GM23338 (cell line): ENCODE data around the gene RIN3. TPM values are rescaled to one million over a fixed set of nuclear protein-coding genes. Genes with fewer than 3 reads are reported as not detected.

Source experiments
- ATAC-seq: fragments of 200-7000 bp; cut with Tn5 transposase; 3 replicates; pipeline ENCODE4 v1.9.1; 2020
- DNase-seq: peaks from one replicate; pipeline ENCODE4 v3.0.0-alpha.2; 2015; ENCODE audit warnings: low spot score
- H2AFZ ChIP-seq: fragments of 200-600 bp; sonication (generic); 2 replicates; pipeline ENCODE4 v1.8.0; 2016; ENCODE audit warnings: antibody characterized with exemption, mild to moderate bottlenecking, moderate library complexity
- H3F3A ChIP-seq: fragments of 200-600 bp; sonication (generic); replicated peaks from 2 replicates; pipeline ENCODE4 v1.8.0; 2017; ENCODE audit warnings: antibody characterized with exemption, mixed run types, low read depth
- H3K27ac ChIP-seq: fragments of 200-600 bp; sonication (generic); 2 replicates; pipeline ENCODE4 v1.6.1; 2016; ENCODE audit warnings: low read depth
- H3K27me3 ChIP-seq: fragments of 200-600 bp; sonication (generic); 2 replicates; pipeline ENCODE4 v1.8.0; 2016; ENCODE audit warnings: mild to moderate bottlenecking, mixed run types, moderate library complexity; ENCODE audit not compliant: insufficient read depth
- H3K36me3 ChIP-seq: fragments of 200-600 bp; sonication (generic); 2 replicates; pipeline ENCODE4 v1.8.0; 2016; ENCODE audit warnings: mild to moderate bottlenecking; ENCODE audit not compliant: insufficient read depth
- H3K4me1 ChIP-seq: fragments of 200-600 bp; sonication (generic); 2 replicates; pipeline ENCODE4 v1.8.0; 2016; ENCODE audit warnings: mild to moderate bottlenecking, moderate library complexity; ENCODE audit not compliant: insufficient read depth
- H3K4me2 ChIP-seq: fragments of 200-600 bp; sonication (generic); 2 replicates; pipeline ENCODE4 v1.7.1; 2017; ENCODE audit warnings: mixed run types
- H3K4me3 ChIP-seq: fragments of 200-600 bp; sonication (generic); 2 replicates; pipeline ENCODE4 v1.6.1; 2016; ENCODE audit warnings: mixed run types
- H3K79me2 ChIP-seq: fragments of 200-600 bp; sonication (generic); replicated peaks from 2 replicates; pipeline ENCODE4 v1.8.0; 2017; ENCODE audit warnings: mild to moderate bottlenecking; ENCODE audit not compliant: insufficient read depth
- H3K9me2 ChIP-seq: fragments of 200-600 bp; sonication (generic); 2 replicates; pipeline ENCODE4 v1.8.0; 2017; ENCODE audit not compliant: insufficient read depth
- H4K20me1 ChIP-seq: fragments of 200-600 bp; sonication (generic); replicated peaks from 2 replicates; pipeline ENCODE4 v1.8.0; 2017; ENCODE audit warnings: mild to moderate bottlenecking; ENCODE audit not compliant: insufficient read depth
- H3K27ac Mint-ChIP-seq: 2 replicates; pipeline ENCODE4 v1.8.0; 2020; ENCODE audit warnings: inconsistent platforms, mild to moderate bottlenecking, moderate library complexity, mixed read lengths
- H3K27me3 Mint-ChIP-seq: 3 replicates; pipeline ENCODE4 v1.8.0; 2022; ENCODE audit warnings: low read depth, mild to moderate bottlenecking, moderate library complexity, mixed read lengths, inconsistent platforms; ENCODE audit not compliant: insufficient read depth, poor library complexity
- H3K36me3 Mint-ChIP-seq: 3 replicates; pipeline ENCODE4 v1.8.0; 2021; ENCODE audit warnings: low read depth, mild to moderate bottlenecking, inconsistent platforms, moderate library complexity, mixed read lengths
- H3K4me1 Mint-ChIP-seq: 3 replicates; pipeline ENCODE4 v1.8.0; 2020; ENCODE audit warnings: mild to moderate bottlenecking, inconsistent platforms, mixed read lengths
- H3K4me3 Mint-ChIP-seq: 3 replicates; pipeline ENCODE4 v1.8.0; 2021; ENCODE audit warnings: moderate library complexity, mild to moderate bottlenecking, inconsistent platforms, mixed read lengths
- H3K9me3 Mint-ChIP-seq: 3 replicates; pipeline ENCODE4 v1.8.0; 2020; ENCODE audit warnings: moderate library complexity, mild to moderate bottlenecking, inconsistent platforms, mixed read lengths
- CREB1 ChIP-seq: fragments of 250-450 bp; sonication (Bioruptor Pico); IDR thresholded peaks from 2 replicates; pipeline ENCODE4 v1.5.0; 2020; ENCODE audit warnings: low read depth, mild to moderate bottlenecking, moderate library complexity
- EZH2 ChIP-seq: fragments of 200-600 bp; sonication (generic); IDR thresholded peaks from one replicate; pipeline ENCODE4 v1.8.0; 2017; ENCODE audit warnings: antibody characterized with exemption, mild to moderate bottlenecking, low read depth; ENCODE audit not compliant: unreplicated experiment
- EZH2phosphoT487 ChIP-seq: fragments of 200-600 bp; sonication (generic); IDR thresholded peaks from one replicate; pipeline ENCODE4 v1.8.1; 2018; ENCODE audit warnings: antibody characterized with exemption; ENCODE audit not compliant: unreplicated experiment
- JUNB ChIP-seq: IDR thresholded peaks from one replicate; pipeline ENCODE4 v1.6.1; 2016; ENCODE audit warnings: antibody characterized with exemption; ENCODE audit not compliant: unreplicated experiment
- NANOG ChIP-seq: IDR thresholded peaks from 2 replicates; pipeline ENCODE4 v1.6.1; 2016; ENCODE audit warnings: antibody characterized with exemption, borderline replicate concordance
- POLR2AphosphoS5 ChIP-seq: IDR thresholded peaks from 2 replicates; pipeline ENCODE4 v1.6.1; 2016; ENCODE audit warnings: antibody characterized with exemption, low read depth
- STAT1 ChIP-seq: IDR thresholded peaks from one replicate; pipeline ENCODE4 v1.6.1; 2016; ENCODE audit warnings: antibody characterized with exemption; ENCODE audit not compliant: unreplicated experiment
- ZNF114 ChIP-seq: fragments of 250-450 bp; sonication (Bioruptor Pico); IDR thresholded peaks from 2 replicates; pipeline ENCODE4 v1.5.0; 2020; ENCODE audit warnings: mild to moderate bottlenecking, moderate library complexity
- ZNF331 ChIP-seq: fragments of 250-450 bp; sonication (Bioruptor Pico); IDR thresholded peaks from 2 replicates; pipeline ENCODE4 v1.5.0; 2020; ENCODE audit warnings: low read depth, mild to moderate bottlenecking, moderate library complexity
- polyA plus RNA-seq: library from polyadenylated mRNA; unstranded; fragments of >200 nt; fragmentation: Nextera tagmentation; extraction: Ambion mirVana; gene quantifications from 2 replicates; pipeline ENCODE4 v1.2.1, GENCODE V29; 2016
- total RNA-seq: library from RNA; depleted of rRNA; stranded (reverse); fragments of >200 nt; shearing (Covaris generic); gene quantifications from 2 replicates; pipeline ENCODE4 v1.2.3, GENCODE V29; 2014
- TF ChIP-seq, protein P1 (sequence below): IDR thresholded peaks from one replicate; pipeline ENCODE4 v1.6.1; 2018; ENCODE audit warnings: antibody characterized with exemption; ENCODE audit not compliant: unreplicated experiment
- TF ChIP-seq, protein P2 (sequence below), 2 experiments: fragments of 200-600 bp in 1 of 2; sonication (generic) in 1 of 2; conservative IDR thresholded peaks; 2 replicates each; pipeline versions ENCODE4 v1.5.1 to v1.6.1; 2016 to 2017; ENCODE audit warnings: antibody characterized with exemption in 2 of 2, low read depth in 2 of 2, mild to moderate bottlenecking in 2 of 2, moderate library complexity in 1 of 2

Gene RIN3
- total and polyA plus RNA-seq, 2 experiments from 2014 or later = 0.97 to 1.5 TPM

DNA sequence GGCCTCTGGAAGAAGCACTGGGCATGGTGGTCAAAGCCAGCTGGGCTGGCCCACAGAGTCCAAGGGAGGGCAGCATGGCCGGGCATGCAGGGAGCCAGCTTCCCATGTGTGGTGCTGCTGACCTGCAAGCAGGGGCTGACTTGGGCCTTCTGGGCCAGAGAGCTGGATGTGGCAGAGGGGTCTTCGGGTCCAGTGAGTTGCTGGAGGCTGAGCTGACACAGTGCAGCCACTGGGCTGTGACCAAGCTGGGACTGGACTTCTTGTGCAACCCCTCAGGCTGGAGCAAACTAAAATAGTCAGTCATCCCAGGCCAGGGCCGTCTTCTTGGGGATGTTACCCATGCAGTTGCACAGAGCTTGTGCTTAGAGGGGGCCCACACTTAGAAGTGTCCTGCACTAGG, 7.3 kb upstream of the RIN3 start:
- no peaks in the 10 kb centered on the region for H3K4me1 ChIP-seq
- no peak overlapping the region for H3K27ac Mint-ChIP-seq
- no peaks in the 10 kb centered on the region for H3K36me3 ChIP-seq
- ATAC-seq = no peak
- no peak overlapping the region for H3K4me3 ChIP-seq
- no peak overlapping the region for H3K4me2 ChIP-seq
- no peak for DNase-seq
- H4K20me1 ChIP-seq = no peaks in the 10 kb centered on the region
- H3K27ac ChIP-seq = no peak overlapping the region
- no peak overlapping the region for H3K4me3 Mint-ChIP-seq
- H3K27me3 ChIP-seq = no peaks in the 10 kb centered on the region
- TF ChIP-seq NANOG = no peak
- no peak for TF ChIP-seq CREB1 (CRISPR knock-in tag)
- TF ChIP-seq POLR2AphosphoS5 = no peak
- TF ChIP-seq, protein P1, sequence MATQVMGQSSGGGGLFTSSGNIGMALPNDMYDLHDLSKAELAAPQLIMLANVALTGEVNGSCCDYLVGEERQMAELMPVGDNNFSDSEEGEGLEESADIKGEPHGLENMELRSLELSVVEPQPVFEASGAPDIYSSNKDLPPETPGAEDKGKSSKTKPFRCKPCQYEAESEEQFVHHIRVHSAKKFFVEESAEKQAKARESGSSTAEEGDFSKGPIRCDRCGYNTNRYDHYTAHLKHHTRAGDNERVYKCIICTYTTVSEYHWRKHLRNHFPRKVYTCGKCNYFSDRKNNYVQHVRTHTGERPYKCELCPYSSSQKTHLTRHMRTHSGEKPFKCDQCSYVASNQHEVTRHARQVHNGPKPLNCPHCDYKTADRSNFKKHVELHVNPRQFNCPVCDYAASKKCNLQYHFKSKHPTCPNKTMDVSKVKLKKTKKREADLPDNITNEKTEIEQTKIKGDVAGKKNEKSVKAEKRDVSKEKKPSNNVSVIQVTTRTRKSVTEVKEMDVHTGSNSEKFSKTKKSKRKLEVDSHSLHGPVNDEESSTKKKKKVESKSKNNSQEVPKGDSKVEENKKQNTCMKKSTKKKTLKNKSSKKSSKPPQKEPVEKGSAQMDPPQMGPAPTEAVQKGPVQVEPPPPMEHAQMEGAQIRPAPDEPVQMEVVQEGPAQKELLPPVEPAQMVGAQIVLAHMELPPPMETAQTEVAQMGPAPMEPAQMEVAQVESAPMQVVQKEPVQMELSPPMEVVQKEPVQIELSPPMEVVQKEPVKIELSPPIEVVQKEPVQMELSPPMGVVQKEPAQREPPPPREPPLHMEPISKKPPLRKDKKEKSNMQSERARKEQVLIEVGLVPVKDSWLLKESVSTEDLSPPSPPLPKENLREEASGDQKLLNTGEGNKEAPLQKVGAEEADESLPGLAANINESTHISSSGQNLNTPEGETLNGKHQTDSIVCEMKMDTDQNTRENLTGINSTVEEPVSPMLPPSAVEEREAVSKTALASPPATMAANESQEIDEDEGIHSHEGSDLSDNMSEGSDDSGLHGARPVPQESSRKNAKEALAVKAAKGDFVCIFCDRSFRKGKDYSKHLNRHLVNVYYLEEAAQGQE = no peak
- H3K36me3 Mint-ChIP-seq = no peaks in the 10 kb centered on the region
- no peaks in the 10 kb centered on the region for H3K9me2 ChIP-seq
- peaks cover 5% of the 10 kb centered on the region for H3K27me3 Mint-ChIP-seq
- peaks cover 11% of the 10 kb centered on the region for H3K4me1 Mint-ChIP-seq
- H3K79me2 ChIP-seq = no peaks in the 10 kb centered on the region
- no peaks in the 10 kb centered on the region for H3F3A ChIP-seq
- H2AFZ ChIP-seq = no peak overlapping the region
- no peaks in the 10 kb centered on the region; the same call in 2 of the 3 replicates for H3K9me3 Mint-ChIP-seq

DNA sequence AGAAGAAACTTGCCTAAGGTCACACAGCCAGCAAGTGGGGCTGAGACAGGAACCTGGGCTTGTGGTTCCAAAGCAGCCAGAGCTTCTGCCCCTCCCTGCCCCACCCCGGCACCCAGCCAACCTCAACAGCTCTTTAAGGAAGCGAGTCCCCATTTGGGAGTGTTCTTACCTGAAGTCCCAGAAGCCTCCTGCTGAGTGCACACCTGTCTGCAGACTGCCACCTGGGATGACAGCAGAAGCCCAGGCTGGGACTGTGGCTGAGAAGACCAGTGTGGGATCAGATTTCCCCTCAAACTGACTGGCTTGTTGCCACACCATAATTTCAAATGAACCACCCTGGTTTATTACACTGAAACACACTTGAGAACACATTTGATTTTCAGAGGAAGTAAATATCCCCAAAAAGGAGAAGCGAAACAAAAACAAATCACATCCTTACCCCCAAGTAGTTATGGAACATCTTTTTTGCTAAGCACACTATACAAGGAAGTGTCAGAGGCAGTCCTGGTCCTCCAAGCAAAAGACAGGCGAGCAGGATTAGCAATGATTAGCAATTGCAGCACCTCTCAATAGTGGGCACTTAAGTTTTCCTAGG, 6.3 kb upstream of the RIN3 start:
- ATAC-seq (no peak), DNase-seq (no peak)
- Histone ChIP-seq H3F3A (no peaks in the 10 kb centered on the region), H3K36me3 (no peaks in the 10 kb centered on the region), H2AFZ (no peak overlapping the region), H3K4me1 (no peaks in the 10 kb centered on the region), H4K20me1 (no peaks in the 10 kb centered on the region), H3K4me2 (no peak overlapping the region), H3K4me3 (no peak overlapping the region), H3K27me3 (peaks cover 4% of the 10 kb centered on the region; the same call in 1 of the 2 replicates), H3K9me2 (no peaks in the 10 kb centered on the region), H3K79me2 (no peaks in the 10 kb centered on the region), H3K27ac (no peak overlapping the region)
- no peaks in the 10 kb centered on the region; the same call in 2 of the 3 replicates for H3K9me3 Mint-ChIP-seq
- H3K4me1 Mint-ChIP-seq = peaks cover 14% of the 10 kb centered on the region
- no peak overlapping the region for H3K27ac Mint-ChIP-seq
- peaks cover 5% of the 10 kb centered on the region for H3K27me3 Mint-ChIP-seq
- H3K36me3 Mint-ChIP-seq = no peaks in the 10 kb centered on the region
- H3K4me3 Mint-ChIP-seq = no peak overlapping the region
- no peak for TF ChIP-seq EZH2
- TF ChIP-seq STAT1 = no peak
- no peak for TF ChIP-seq EZH2phosphoT487
- TF ChIP-seq POLR2AphosphoS5 = no peak
- TF ChIP-seq JUNB = no peak
- TF ChIP-seq, protein P2, sequence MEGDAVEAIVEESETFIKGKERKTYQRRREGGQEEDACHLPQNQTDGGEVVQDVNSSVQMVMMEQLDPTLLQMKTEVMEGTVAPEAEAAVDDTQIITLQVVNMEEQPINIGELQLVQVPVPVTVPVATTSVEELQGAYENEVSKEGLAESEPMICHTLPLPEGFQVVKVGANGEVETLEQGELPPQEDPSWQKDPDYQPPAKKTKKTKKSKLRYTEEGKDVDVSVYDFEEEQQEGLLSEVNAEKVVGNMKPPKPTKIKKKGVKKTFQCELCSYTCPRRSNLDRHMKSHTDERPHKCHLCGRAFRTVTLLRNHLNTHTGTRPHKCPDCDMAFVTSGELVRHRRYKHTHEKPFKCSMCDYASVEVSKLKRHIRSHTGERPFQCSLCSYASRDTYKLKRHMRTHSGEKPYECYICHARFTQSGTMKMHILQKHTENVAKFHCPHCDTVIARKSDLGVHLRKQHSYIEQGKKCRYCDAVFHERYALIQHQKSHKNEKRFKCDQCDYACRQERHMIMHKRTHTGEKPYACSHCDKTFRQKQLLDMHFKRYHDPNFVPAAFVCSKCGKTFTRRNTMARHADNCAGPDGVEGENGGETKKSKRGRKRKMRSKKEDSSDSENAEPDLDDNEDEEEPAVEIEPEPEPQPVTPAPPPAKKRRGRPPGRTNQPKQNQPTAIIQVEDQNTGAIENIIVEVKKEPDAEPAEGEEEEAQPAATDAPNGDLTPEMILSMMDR (conservative IDR thresholded peaks at IDR 0.05; ENCODE audit: low read depth in 2 of 2) = no peak
- TF ChIP-seq NANOG = no peak
- TF ChIP-seq CREB1 (CRISPR knock-in tag) = no peak
- no peak for TF ChIP-seq ZNF114 (CRISPR knock-in tag)
- no peak for TF ChIP-seq ZNF331 (CRISPR knock-in tag)
